RPMI8226 (cell line): ENCODE results near the gene LRBA.
"Not testable (repeated sequence)": the region's sequence is repeated elsewhere in the genome, so short reads cannot be mapped to it uniquely, and the experiment has no call there.

Experiments used
- DNase-seq: peaks from one replicate; pipeline ENCODE4 v3.0.0-alpha.2; 2015

LRBA gene

GRCh38 chr4:151013944-151014343 lies 1.1 kb downstream of the LRBA start:
- DNase-seq = no peak

GRCh38 chr4:151013491-151013890 lies 1.6 kb downstream of the LRBA start:
- DNase-seq = no peak

DNA sequence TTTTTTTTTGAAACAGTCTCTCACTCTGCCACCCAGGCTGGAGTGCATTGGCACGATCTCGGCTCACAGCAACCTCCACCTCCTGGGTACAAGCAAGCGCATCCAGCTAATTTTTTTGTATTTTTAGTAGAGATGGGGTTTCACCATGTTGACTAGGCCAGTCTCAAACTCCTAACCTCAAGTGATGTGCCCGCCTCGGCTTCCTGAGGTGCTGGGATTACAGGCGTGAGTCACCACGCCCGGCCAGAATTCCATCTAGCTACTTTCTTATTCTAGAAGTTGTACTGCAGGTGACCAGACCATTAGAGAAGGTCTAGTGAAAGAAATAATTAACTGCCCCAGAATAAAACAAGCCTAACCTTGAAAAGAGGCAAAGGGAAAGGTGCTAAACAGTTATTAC lies 2.3 kb downstream of the LRBA start:
- no peak for DNase-seq

DNA sequence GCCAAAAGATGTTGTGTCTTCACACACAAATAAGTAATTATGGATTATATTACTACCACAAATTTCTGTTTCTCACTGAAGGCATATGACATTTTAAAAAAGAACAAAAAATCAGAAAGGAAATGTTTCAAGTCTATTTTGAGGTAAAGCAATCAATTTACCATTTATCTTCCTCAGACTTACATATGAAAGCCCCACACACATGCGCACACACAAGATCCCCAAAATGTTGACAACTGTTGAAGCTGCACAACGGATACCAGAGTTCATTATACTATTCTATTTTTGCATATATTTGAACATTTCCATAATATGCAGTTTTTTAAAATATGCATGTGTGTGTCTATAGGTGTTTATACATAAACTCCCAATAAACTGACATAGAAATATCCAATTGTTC lies 2.7 kb downstream of the LRBA start:
- DNase-seq = no peak

DNA sequence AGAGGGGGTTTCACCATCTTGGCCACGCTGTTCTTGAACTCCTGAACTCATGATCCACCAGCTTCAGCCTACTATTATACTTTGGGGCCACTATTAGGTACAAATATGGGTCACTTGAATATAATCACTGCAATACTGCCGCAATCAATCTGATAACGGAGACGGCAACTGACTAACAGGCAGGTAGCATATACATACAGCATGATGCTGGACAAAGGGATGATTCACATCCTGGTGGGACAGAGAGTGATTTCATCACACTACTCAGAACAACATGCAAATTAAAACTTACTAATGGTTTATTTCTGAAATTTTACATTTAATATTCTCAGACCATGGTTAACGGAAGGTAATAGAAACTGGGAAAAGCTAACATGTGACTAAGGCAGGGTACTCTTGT lies 10.9 kb downstream of the LRBA start:
- DNase-seq = no peak

GRCh38 chr4:151000747-151001429 lies 14.2 kb downstream of the LRBA start:
- DNase-seq = no peak

DNA sequence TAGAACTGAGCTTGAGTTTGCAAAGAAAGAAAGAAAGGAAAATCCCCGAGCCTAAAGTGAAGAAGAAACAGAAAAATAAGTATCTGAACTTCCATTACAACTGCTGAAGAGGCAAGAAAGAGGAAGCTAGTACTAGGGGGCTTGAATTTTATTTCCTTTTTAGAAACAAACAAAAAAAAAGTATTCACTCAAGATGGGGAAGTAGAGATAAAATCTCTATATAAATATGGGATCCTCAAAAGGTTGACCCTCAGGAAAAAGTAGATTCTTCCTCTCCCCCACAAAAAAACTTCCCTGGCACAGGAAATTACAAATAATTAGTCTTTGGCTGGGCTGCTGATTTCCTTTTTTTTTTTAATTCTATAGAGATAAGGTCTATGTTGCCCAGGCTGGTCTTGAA lies 16.0 kb downstream of the LRBA start:
- no peak for DNase-seq

DNA sequence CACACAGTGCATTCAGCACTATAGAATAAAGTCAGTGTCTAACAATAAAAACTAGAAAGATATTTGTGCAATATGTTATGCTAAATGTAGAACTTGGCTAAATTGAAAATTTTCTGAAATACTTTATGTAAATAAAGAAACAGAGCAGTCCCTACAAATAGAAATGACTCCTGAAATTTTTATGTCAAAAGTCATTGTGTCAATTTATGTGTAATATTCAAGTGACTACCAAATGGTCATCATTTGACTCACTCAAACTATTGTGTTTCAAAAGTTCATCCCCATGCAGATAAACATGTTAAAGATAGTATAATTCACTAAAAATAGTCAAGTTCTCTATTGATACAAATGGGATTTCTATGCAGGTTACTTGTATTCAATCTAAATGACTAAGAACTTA lies 17.9 kb downstream of the LRBA start:
- no peak for DNase-seq

DNA sequence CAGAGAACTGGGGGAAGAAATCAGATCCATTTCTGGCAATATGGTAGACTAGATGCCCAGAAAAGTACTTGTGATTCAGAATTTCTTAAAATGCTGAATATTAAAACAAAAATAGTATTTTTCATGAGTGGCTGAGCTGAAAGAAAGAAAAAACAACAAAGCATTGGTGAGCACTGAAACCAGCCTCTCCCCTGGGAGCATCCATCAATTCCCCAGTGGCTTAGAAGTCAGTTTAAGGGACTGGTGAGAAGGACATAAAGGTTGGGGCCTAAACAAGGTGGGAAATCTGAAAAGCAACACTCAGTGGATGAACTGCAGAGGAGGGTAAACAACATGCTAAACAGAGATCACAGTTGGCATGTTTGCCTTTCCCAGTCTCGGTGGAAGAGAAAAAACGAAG lies 20.4 kb downstream of the LRBA start:
- DNase-seq = no peak

DNA sequence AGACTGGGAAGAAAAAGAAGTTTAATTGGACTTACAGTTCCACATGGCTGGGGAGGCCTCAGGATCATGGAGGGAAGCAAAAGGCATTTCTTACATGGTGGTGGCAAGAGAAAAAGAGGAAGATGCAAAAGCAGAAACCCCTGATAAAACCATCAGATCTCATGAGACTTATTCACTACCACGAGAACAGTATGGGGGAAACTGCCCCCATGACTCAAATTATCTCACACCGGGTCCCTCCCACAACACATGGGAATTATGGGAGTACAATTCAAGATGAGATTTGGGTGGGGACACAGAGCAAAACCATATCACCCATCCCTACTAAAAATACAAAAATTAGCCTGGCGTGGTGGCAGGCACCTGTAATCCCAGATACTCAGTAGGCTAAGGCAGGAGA lies 21.5 kb downstream of the LRBA start:
- DNase-seq = not testable (repeated sequence)

DNA sequence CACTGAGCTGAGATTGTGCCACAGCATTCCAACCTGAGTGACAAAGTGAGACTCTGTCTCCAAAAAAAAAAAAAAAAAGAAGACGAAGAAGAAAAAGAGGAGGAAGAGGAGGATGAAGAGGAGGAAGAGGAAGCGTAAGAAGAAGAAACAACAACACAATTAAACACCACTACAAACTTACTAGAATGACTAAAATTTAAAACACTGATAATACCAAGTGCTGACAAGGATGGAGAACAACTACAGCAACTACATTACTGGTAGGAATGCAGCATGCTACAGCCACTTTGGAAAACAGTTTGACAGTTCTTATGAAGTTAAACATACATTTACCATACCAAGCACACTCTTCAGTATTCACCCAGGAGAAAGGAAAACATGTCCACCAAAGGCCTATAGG lies 24.1 kb downstream of the LRBA start:
- DNase-seq = no peak

GRCh38 chr4:150990250-150990649 lies 24.8 kb downstream of the LRBA start:
- no peak for DNase-seq

- DNase-seq = no peak
Measured at GRCh38 chr4:150988238-150988637, 26.8 kb downstream of the LRBA start.

DNA sequence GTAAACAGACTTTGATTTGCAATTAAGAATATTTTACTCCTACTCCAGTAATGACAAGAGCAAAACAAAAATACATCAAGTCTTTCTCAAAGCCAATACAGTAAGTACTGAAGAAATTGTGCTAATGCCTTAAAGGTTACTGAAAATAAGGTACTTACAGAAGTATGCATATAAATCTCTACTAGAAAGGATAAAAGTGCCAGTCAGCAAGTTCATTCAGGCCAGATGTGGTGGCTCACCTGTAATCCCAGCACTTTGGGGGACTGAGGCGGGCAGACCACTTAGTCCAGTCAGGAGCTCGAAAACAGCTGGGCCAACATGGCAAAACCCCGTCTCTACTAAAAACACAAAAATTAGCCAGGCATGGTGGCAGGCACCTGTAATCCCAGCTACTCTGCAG lies 27.9 kb downstream of the LRBA start:
- no peak for DNase-seq

DNA sequence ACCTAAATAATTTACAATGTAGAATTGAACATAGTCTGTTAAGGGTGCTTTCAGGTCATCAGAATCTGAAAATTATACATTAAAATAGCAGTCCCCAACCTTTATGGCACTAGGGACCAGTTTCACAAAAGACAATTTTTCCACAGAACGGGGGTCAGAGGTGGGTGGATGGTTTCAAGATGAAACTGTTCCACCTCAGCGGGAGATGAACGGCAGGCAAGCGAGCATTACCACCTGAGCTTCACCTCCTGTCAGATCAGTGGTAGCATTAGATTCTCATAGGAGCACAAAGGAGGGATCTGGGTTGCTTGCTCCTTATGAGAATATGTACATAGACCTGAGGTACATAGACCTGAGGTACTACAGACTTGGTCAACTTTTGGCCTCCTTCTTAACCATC lies 29.0 kb downstream of the LRBA start:
- no peak for DNase-seq

DNA sequence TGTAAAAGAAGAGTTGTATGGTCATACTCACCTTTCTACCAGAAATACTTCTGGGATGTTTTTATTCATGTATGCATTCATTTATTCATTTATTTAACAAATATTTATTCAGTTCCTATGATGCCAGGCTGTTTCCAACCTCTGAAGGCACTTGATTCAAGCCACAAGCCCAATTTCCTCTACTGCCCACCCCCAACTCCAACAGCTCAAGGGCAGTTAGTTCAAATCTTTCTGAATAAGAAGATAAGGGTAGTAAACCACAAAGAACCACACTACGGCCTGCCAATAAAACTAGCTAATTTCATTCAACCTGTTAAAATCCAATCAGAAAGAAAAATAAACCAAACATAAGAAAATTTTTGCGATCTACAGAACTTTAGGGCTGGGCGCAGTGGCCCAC lies 31.2 kb downstream of the LRBA start:
- DNase-seq = no peak

GRCh38 chr4:150982557-150983233 lies 32.4 kb downstream of the LRBA start:
- DNase-seq = no peak

GRCh38 chr4:150978738-150979575 lies 36.1 kb downstream of the LRBA start:
- no peak for DNase-seq

DNA sequence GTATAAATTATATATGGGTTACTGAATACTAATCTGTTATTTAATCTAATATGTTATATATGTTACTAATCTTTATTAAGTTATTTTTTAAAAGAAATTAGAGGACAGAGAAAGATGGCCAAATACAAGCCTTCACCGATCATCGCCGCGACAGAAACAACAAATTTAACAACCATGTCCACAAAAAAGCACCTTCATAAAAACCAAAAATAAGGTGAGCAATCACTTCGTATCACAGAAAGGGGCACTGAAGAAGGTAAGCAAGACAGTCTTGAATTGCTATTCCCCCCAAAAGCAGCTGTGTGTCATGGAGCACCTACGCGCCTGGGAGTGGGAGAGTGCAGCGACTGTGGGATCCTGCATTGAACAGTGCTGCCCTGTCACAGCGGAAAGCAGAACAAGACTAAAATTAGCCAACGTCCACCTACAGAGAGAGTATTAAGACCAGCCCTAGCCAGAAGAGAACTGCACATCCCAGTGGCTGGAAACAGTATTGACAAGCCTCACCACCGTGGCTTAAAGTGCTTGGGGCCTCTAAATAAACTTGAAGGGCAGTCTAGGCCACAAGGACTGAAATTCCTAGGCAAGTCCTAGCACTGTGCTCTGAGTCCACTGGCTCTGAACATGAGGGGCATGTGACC lies 38.5 kb downstream of the LRBA start:
- no peak for DNase-seq

- no peak for DNase-seq
Measured at GRCh38 chr4:150974750-150975149, 40.3 kb downstream of the LRBA start.

- DNase-seq = no peak
Measured at GRCh38 chr4:150974252-150974640, 40.8 kb downstream of the LRBA start.

GRCh38 chr4:150973626-150974251 lies 41.3 kb downstream of the LRBA start:
- no peak for DNase-seq

- DNase-seq = no peak
Measured at GRCh38 chr4:150972592-150972991, 42.5 kb downstream of the LRBA start.
